H1 (cell line): ENCODE data around the gene MAGEB4. TPM values are rescaled to one million over a fixed set of nuclear protein-coding genes. Genes with fewer than 3 reads are reported as not detected.

ENCODE experiments used
- CTCF ChIA-PET: fragments of 300-600 bp; sonication (Branson Sonifier 250); formaldehyde crosslinking; loops from one replicate; lab custom pipeline; 2021; ENCODE audit not compliant: partially characterized antibody; lab: Charles Lee
- POLR2A ChIA-PET: fragments of 300-600 bp; sonication (Branson Sonifier 250); formaldehyde crosslinking; loops from one replicate; lab custom pipeline; 2021; ENCODE audit warnings: inconsistent platforms; ENCODE audit not compliant: partially characterized antibody; lab: Charles Lee
- DNase-seq, 2 experiments: peaks; one replicate each; pipeline versions ENCODE4 v3.0.0 to v3.0.0-alpha.2; 2010 to 2022; ENCODE audit warnings: low spot score in 2 of 2, low read depth in 1 of 2, mixed read lengths in 1 of 2
- FAIRE-seq: peaks from 2 replicates; lab custom pipeline; 2011; peaks lifted over from hg19 to GRCh38; lab: Jason Lieb, UNC
- H2AFZ ChIP-seq: 2 replicates; pipeline ENCODE4 v1.8.1; 2012; ENCODE audit warnings: low read length, inconsistent platforms
- H2AK5ac ChIP-seq: 2 replicates; pipeline ENCODE4 v1.6.1; 2013; ENCODE audit warnings: low read depth, low read length
- H2BK120ac ChIP-seq: replicated peaks from 2 replicates; pipeline ENCODE3; 2013; ENCODE audit warnings: low read depth, low read length, inconsistent platforms
- H2BK12ac ChIP-seq: 2 replicates; pipeline ENCODE4 v1.6.1; 2013; ENCODE audit warnings: low read depth, low read length
- H2BK15ac ChIP-seq: 2 replicates; pipeline ENCODE4 v1.6.1; 2013; ENCODE audit warnings: low read length
- H2BK20ac ChIP-seq: 2 replicates; pipeline ENCODE4 v1.6.1; 2013; ENCODE audit warnings: low read length
- H2BK5ac ChIP-seq: 2 replicates; pipeline ENCODE4 v1.6.1; 2013; ENCODE audit warnings: low read depth, low read length
- H3K14ac ChIP-seq: 2 replicates; pipeline ENCODE4 v1.6.1; 2013; ENCODE audit warnings: inconsistent platforms; ENCODE audit not compliant: insufficient read length
- H3K18ac ChIP-seq: 2 replicates; pipeline ENCODE4 v1.6.1; 2013; ENCODE audit warnings: low read length; ENCODE audit errors: extremely low read depth
- H3K23ac ChIP-seq: 2 replicates; pipeline ENCODE4 v1.6.1; 2013; ENCODE audit warnings: inconsistent platforms; ENCODE audit not compliant: insufficient read length
- H3K23me2 ChIP-seq: 2 replicates; pipeline ENCODE4 v1.6.1; 2013; ENCODE audit warnings: low read depth, low read length
- H3K27ac ChIP-seq: 2 replicates; pipeline ENCODE4 v1.6.1; 2011; ENCODE audit warnings: low read depth, low read length, inconsistent platforms
- H3K27me3 ChIP-seq, 4 experiments: replicated peaks in 1 of 4; 1 replicate in 1 of 4; 2 replicates in 3 of 4; pipeline versions ENCODE4 v1.6.1 to v1.8.1; 2011 to 2013; ENCODE audit warnings: low read length in 3 of 4, mild to moderate bottlenecking in 3 of 4, inconsistent platforms in 2 of 4, mixed read lengths in 2 of 4, moderate library complexity in 1 of 4; ENCODE audit not compliant: control insufficient read depth in 3 of 4, insufficient read depth in 3 of 4; ENCODE audit errors: extremely low read depth in 1 of 4
- H3K36me3 ChIP-seq, 4 experiments: 2 replicates each; pipeline versions ENCODE4 v1.6.1 to v1.8.1; 2011 to 2013; ENCODE audit warnings: mild to moderate bottlenecking in 4 of 4, low read length in 3 of 4, moderate library complexity in 2 of 4, control low read depth in 1 of 4, inconsistent platforms in 1 of 4; ENCODE audit not compliant: insufficient read depth in 4 of 4, control insufficient read depth in 2 of 4
- H3K4ac ChIP-seq: replicated peaks from 2 replicates; pipeline ENCODE3; 2013; ENCODE audit warnings: low read length, low read depth, mixed read lengths, inconsistent platforms; ENCODE audit not compliant: insufficient read length
- H3K4me1 ChIP-seq, 4 experiments: replicated peaks in 1 of 4; 1 replicate in 1 of 4; 2 replicates in 3 of 4; pipeline versions ENCODE4 v1.6.1 to v1.8.1; 2011 to 2013; ENCODE audit warnings: low read length in 3 of 4, inconsistent platforms in 2 of 4, mixed read lengths in 1 of 4; ENCODE audit not compliant: insufficient read depth in 4 of 4, control insufficient read depth in 3 of 4
- H3K4me2 ChIP-seq, 2 experiments: 2 replicates each; pipeline versions ENCODE4 v1.6.1 to v1.8.1; 2011 to 2013; ENCODE audit warnings: low read depth in 2 of 2, low read length in 2 of 2, control low read depth in 1 of 2, inconsistent platforms in 1 of 2, mild to moderate bottlenecking in 1 of 2; ENCODE audit not compliant: insufficient read depth in 1 of 2
- H3K4me3 ChIP-seq, 4 experiments: fragments of 200-600, 300-600 bp in 1 of 4; sonication (generic), shearing (Covaris generic), sonication (Bioruptor Twin) in 1 of 4; 2 replicates each; pipeline versions ENCODE4 v1.5.1 to v1.8.1; 2011 to 2016; ENCODE audit warnings: low read length in 4 of 4, low read depth in 3 of 4, control low read depth in 2 of 4, inconsistent platforms in 2 of 4, mild to moderate bottlenecking in 2 of 4, mixed read lengths in 1 of 4, moderate library complexity in 1 of 4; ENCODE audit not compliant: insufficient read depth in 2 of 4; ENCODE audit errors: extremely low read depth in 1 of 4
- H3K56ac ChIP-seq: replicated peaks from 2 replicates; pipeline ENCODE3; 2013; ENCODE audit warnings: low read depth, mild to moderate bottlenecking, mixed read lengths, low read length, inconsistent platforms; ENCODE audit not compliant: insufficient read length
- H3K79me1 ChIP-seq: 2 replicates; pipeline ENCODE4 v1.6.1; 2013; ENCODE audit warnings: low read depth, low read length, control low read depth
- H3K79me2 ChIP-seq, 2 experiments: 2 replicates each; pipeline versions ENCODE4 v1.6.1 to v1.8.1; 2012 to 2013; ENCODE audit warnings: low read length in 2 of 2, mild to moderate bottlenecking in 2 of 2, inconsistent platforms in 1 of 2; ENCODE audit not compliant: insufficient read depth in 2 of 2, control insufficient read depth in 1 of 2
- H3K9ac ChIP-seq, 4 experiments: replicated peaks in 1 of 4; 1 replicate in 1 of 4; 2 replicates in 3 of 4; pipeline versions ENCODE4 v1.6.1 to v1.8.1; 2011 to 2013; ENCODE audit warnings: low read depth in 3 of 4, low read length in 3 of 4, control low read depth in 2 of 4, mild to moderate bottlenecking in 2 of 4, moderate library complexity in 2 of 4, inconsistent platforms in 1 of 4; ENCODE audit errors: extremely low read depth in 1 of 4
- H3K9me3 ChIP-seq, 2 experiments: 2 replicates each; pipeline versions ENCODE4 v1.6.1 to v1.8.1; 2012 to 2013; ENCODE audit warnings: mild to moderate bottlenecking in 2 of 2, moderate library complexity in 2 of 2, control low read depth in 1 of 2, inconsistent platforms in 1 of 2, low read depth in 1 of 2, low read length in 1 of 2, mixed read lengths in 1 of 2; ENCODE audit not compliant: insufficient read depth in 2 of 2
- H4K20me1 ChIP-seq, 2 experiments: replicated peaks in 1 of 2; 2 replicates each; pipeline versions ENCODE3 to v1.8.1; 2011 to 2013; ENCODE audit warnings: inconsistent platforms in 2 of 2, low read length in 2 of 2, mild to moderate bottlenecking in 1 of 2; ENCODE audit not compliant: insufficient read depth in 2 of 2, control insufficient read depth in 1 of 2
- H4K5ac ChIP-seq: 2 replicates; pipeline ENCODE4 v1.6.1; 2013; ENCODE audit warnings: low read length, low read depth, mixed read lengths, inconsistent platforms; ENCODE audit not compliant: insufficient read length
- H4K8ac ChIP-seq: 2 replicates; pipeline ENCODE4 v1.8.0; 2013; ENCODE audit warnings: mild to moderate bottlenecking, moderate library complexity, low read length, inconsistent platforms; ENCODE audit not compliant: insufficient read depth; ENCODE audit errors: extremely low read depth
- H4K91ac ChIP-seq: replicated peaks from 2 replicates; pipeline ENCODE3; 2013; ENCODE audit warnings: low read length, mixed read lengths, inconsistent platforms; ENCODE audit not compliant: insufficient read length
- RAD21 ChIP-seq, 2 experiments: IDR thresholded peaks in 1 of 2; conservative IDR thresholded peaks in 1 of 2; 2 replicates each; pipeline ENCODE4 v1.6.1; 2011; ENCODE audit warnings: low read depth in 2 of 2, low read length in 2 of 2, improper control_type of control experiment in 1 of 2, inconsistent platforms in 1 of 2, mild to moderate bottlenecking in 1 of 2, moderate library complexity in 1 of 2
- SP2 ChIP-seq: IDR thresholded peaks from 2 replicates; pipeline ENCODE4 v1.6.1; 2012; ENCODE audit warnings: mild to moderate bottlenecking, low read length, inconsistent platforms
- TEAD4 ChIP-seq: IDR thresholded peaks from 2 replicates; pipeline ENCODE4 v1.6.1; 2012; ENCODE audit warnings: low read depth, low read length, inconsistent platforms, mixed read lengths
- polyA plus RNA-seq, 7 experiments: library from polyadenylated mRNA; depleted of rRNA in 3 of 7; stranded (reverse) in 5 of 7; unstranded in 2 of 7; fragments of >200 nt in 5 of 7; fragments of 200-250 nt in 2 of 7; gene quantifications; 1 replicate in 5 of 7; 2 replicates in 1 of 7; 4 replicates in 1 of 7; pipeline versions ENCODE4 v1.2.1 to v1.2.3, GENCODE V29; 2011 to 2013; ENCODE audit warnings: missing spikeins in 2 of 7, mixed read lengths in 2 of 7
- total RNA-seq: library from RNA; stranded (reverse); fragmentation: NEBNext Ultra II Directional; extraction: Animal tissue kit (Norgen Biotek cat#: 25700); gene quantifications from 2 replicates; pipeline ENCODE4 v1.2.1, GENCODE V29; 2021

MAGEB4 gene
- total and polyA plus RNA-seq, 2 of the 8 experiments (the other 6 are each of a cell fraction or from before 2014, with no cell fraction given) = not detected

- no peak overlapping the region for H4K8ac ChIP-seq
- no peaks in the 10 kb centered on the region for H4K20me1 ChIP-seq
- H4K91ac ChIP-seq = no peak overlapping the region
- no peak for FAIRE-seq
- TF ChIP-seq RAD21 (IDR thresholded peaks at IDR 0.05 in 1 of 2, conservative IDR thresholded peaks at IDR 0.05 in 1 of 2; ENCODE audit: low read depth in 2 of 2, low read length in 2 of 2) = no peak
- TF ChIP-seq TEAD4 = no peak
- no peak for TF ChIP-seq SP2
- TF ChIP-seq, all 59 proteins: peak for 0
- H3K23me2 ChIP-seq = no peaks in the 10 kb centered on the region; the same call in 1 of the 2 replicates
- no peak overlapping the region for H2BK20ac ChIP-seq
- no peaks in the 10 kb centered on the region for H3K36me3 ChIP-seq
- no peak overlapping the region for H2BK5ac ChIP-seq
- no peak overlapping the region for H2BK120ac ChIP-seq
- H3K27me3 ChIP-seq = no peaks in the 10 kb centered on the region
- POLR2A ChIA-PET = no interaction called here
- no peak overlapping the region for H3K18ac ChIP-seq
- H3K4me1 ChIP-seq = no peaks in the 10 kb centered on the region
- H3K14ac ChIP-seq = no peak overlapping the region
- CTCF ChIA-PET = no interaction called here
- no peak overlapping the region for H3K4me2 ChIP-seq
- peaks cover 5 to 11% of the 10 kb centered on the region in 2 experiments; a peak in 2 of 4 replicates for H3K9me3 ChIP-seq
- no peak overlapping the region for H3K9ac ChIP-seq
- H2AFZ ChIP-seq = no peak overlapping the region
- no peak overlapping the region for H3K56ac ChIP-seq
- H2BK15ac ChIP-seq = no peak overlapping the region
- no peak overlapping the region for H2BK12ac ChIP-seq
- H2AK5ac ChIP-seq = no peak overlapping the region
- H3K79me1 ChIP-seq = no peaks in the 10 kb centered on the region
- H4K5ac ChIP-seq = no peak overlapping the region
- no peak overlapping the region for H3K23ac ChIP-seq
- no peaks in the 10 kb centered on the region for H3K79me2 ChIP-seq
- no peak for DNase-seq
- H3K4ac ChIP-seq = no peak overlapping the region
- H3K27ac ChIP-seq = no peak overlapping the region
- H3K4me3 ChIP-seq = no peak overlapping the region
Measured at GRCh38 chrX:30261012-30261411, 19.2 kb downstream of the MAGEB4 start.
